Transverse colon (tissue), 4 donors: ENCODE measurements around the gene MAP1LC3B. TPM values are rescaled to one million over a fixed set of nuclear protein-coding genes. Genes with fewer than 3 reads are reported as not detected.

ENCODE experiments used
- DNase-seq: peaks from one replicate; pipeline ENCODE4 v3.0.0-alpha.2; 2019
- H3K27ac ChIP-seq, 4 donors: fragments of 200-600 bp; sonication (generic); 2 replicates each; pipeline ENCODE4 v1.5.1; 2016 to 2018; ENCODE audit warnings: inconsistent platforms in 4 of 4
- H3K27me3 ChIP-seq: fragments of 200-600 bp; sonication (generic); 2 replicates; pipeline ENCODE4 v1.5.1; 2017; ENCODE audit warnings: inconsistent platforms
- H3K36me3 ChIP-seq, 4 donors: fragments of 200-600 bp; sonication (generic); 2 replicates each; pipeline ENCODE4 v1.5.1; 2017 to 2019; ENCODE audit warnings: inconsistent platforms in 4 of 4
- H3K4me1 ChIP-seq, 4 donors: fragments of 200-600 bp; sonication (generic); 2 replicates each; pipeline ENCODE4 v1.5.1; 2017 to 2020; ENCODE audit warnings: inconsistent platforms in 4 of 4
- H3K4me3 ChIP-seq, 4 donors: fragments of 200-600 bp; sonication (generic); 1 replicate in 1 of 4; 2 replicates in 3 of 4; pipeline versions ENCODE4 v1.5.1 to v1.6.1; 2017 to 2019; ENCODE audit warnings: inconsistent platforms in 4 of 4
- H3K9me3 ChIP-seq, 2 donors: fragments of 200-600 bp; sonication (generic); 2 replicates each; pipeline ENCODE4 v1.5.1; 2017 to 2019; ENCODE audit warnings: inconsistent platforms in 2 of 2
- CTCF ChIP-seq, 5 experiments: fragments of 200-600 bp in 3 of 5; fragments of 450-650 bp in 2 of 5; sonication (generic) in 3 of 5; IDR thresholded peaks; 1 replicate in 2 of 5; 2 replicates in 3 of 5; pipeline ENCODE4 v1.5.1; 2016 to 2017; ENCODE audit warnings: antibody characterized with exemption in 5 of 5, inconsistent platforms in 3 of 5, mild to moderate bottlenecking in 2 of 5, moderate library complexity in 1 of 5
- EP300 ChIP-seq: sonication (generic); formaldehyde crosslinking; IDR thresholded peaks from one replicate; pipeline ENCODE4 v1.6.1; 2017; ENCODE audit warnings: antibody characterized with exemption, low read depth
- POLR2A ChIP-seq: fragments of 450-650 bp; IDR thresholded peaks from one replicate; pipeline ENCODE4 v1.6.1; 2016; ENCODE audit warnings: antibody characterized with exemption, mild to moderate bottlenecking, moderate library complexity
- POLR2AphosphoS5 ChIP-seq, 3 donors: sonication (generic); formaldehyde crosslinking; IDR thresholded peaks; one replicate each; pipeline ENCODE4 v1.6.1; 2016; ENCODE audit warnings: antibody characterized with exemption in 3 of 3
- WGBS, 2 donors: methylation state at CpG; one replicate each; pipeline ENCODE4 v1.1.5; 2018; ENCODE audit warnings: low coverage in 1 of 2; 5-methylcytosine and 5-hydroxymethylcytosine counted together
- in situ Hi-C, 4 donors: fragments of 200-750 bp; cut with MboI; loops; one replicate each; pipeline versions ENCODE4 v1.15.0 to v1.15.1; 2017; ENCODE audit warnings: low sequenced_read_pairs in 3 of 4, low pct_ligation_motif_present in 1 of 4, low pct_unique_long_range_greater_than_20kb in 1 of 4
- intact Hi-C: fragments of 100-400 bp; cut with DNase I; formaldehyde crosslinking; loops from one replicate; pipeline ENCODE4 v1.15.1; 2023; ENCODE audit warnings: low total_unique reads
- total RNA-seq, 4 donors: library from RNA; depleted of rRNA; stranded (reverse); fragments of >200 nt; gene quantifications; one replicate each; pipeline ENCODE4 v1.1.0, GENCODE V29; 2016

The MAP1LC3B gene
- total RNA-seq, 4 donors from 2014 or later: 15.7 to 69.5 (median 39.9) TPM

- Histone ChIP-seq H3K4me1 (peaks cover 0 to 3% (median 0%) of the 10 kb centered on the region in 4 donors), H3K9me3 (no peaks in the 10 kb centered on the region), H3K27ac (no peak overlapping the region), H3K27me3 (no peaks in the 10 kb centered on the region), H3K36me3 (peaks cover 2 to 31% (median 10%) of the 10 kb centered on the region in 4 donors), H3K4me3 (no peak overlapping the region)
- 82 to 98% methylated on average over 5 to 12 of the region's 14 CpGs for WGBS, 2 donors
- intact Hi-C loops (loop anchor here (10.0 kb wide), 2 partner anchors 84 to 134 kb away; partner anchors contain the start of gene ZCCHC14), in situ Hi-C loops (loop anchor here in 2 of 4 donors (10.0 to 25.0 kb wide), 3 partner anchors 224 to 351 kb away; partner anchors contain the start of gene KLHDC4 (in 1 of the 2))
- no peak for DNase-seq
- TF ChIP-seq EP300 (no peak), POLR2AphosphoS5 (IDR thresholded peaks at IDR 0.05) (no peak), CTCF (IDR thresholded peaks at IDR 0.05) (no peak), POLR2A (no peak)
Measured at GRCh38 chr16:87410968-87411367, 18.8 kb downstream of the MAP1LC3B start.

GRCh38 chr16:87411375-87412271, 19.5 kb downstream of the MAP1LC3B start:
- WGBS, 2 donors: 90% methylated on average over 49 of the region's 49 CpGs; no CpG with 5 or more reads in 1 of the 2 donors
- Histone ChIP-seq H3K4me3 (no peak overlapping the region), H3K27me3 (no peaks in the 10 kb centered on the region), H3K27ac (no peak overlapping the region), H3K9me3 (no peaks in the 10 kb centered on the region), H3K4me1 (peaks cover 0 to 3% (median 0%) of the 10 kb centered on the region in 4 donors), H3K36me3 (peaks cover 0 to 37% (median 8%) of the 10 kb centered on the region in 4 donors)
- DNase-seq: no peak
- no peak for TF ChIP-seq EP300
- no peak for TF ChIP-seq CTCF (IDR thresholded peaks at IDR 0.05)
- no peak for TF ChIP-seq POLR2A
- in situ Hi-C loops (loop anchor here in 2 of 4 donors (10.0 to 25.0 kb wide), 3 partner anchors 223 to 351 kb away; partner anchors contain the start of gene KLHDC4 (in 1 of the 2)), intact Hi-C loops (loop anchor here (10.0 kb wide), 2 partner anchors 83 to 133 kb away; partner anchors contain the start of gene ZCCHC14)

- Histone ChIP-seq H3K36me3 (peaks cover 0 to 43% (median 10%) of the 10 kb centered on the region in 4 donors), H3K27ac (no peak overlapping the region), H3K4me3 (no peak overlapping the region), H3K9me3 (no peaks in the 10 kb centered on the region), H3K4me1 (no peaks in the 10 kb centered on the region), H3K27me3 (no peaks in the 10 kb centered on the region)
- WGBS, 2 donors: 87% methylated on average over 31 of the region's 31 CpGs; no CpG with 5 or more reads in 1 of the 2 donors
- in situ Hi-C loops: loop anchor here in 2 of 4 donors (10.0 to 25.0 kb wide), 3 partner anchors 222 to 350 kb away; partner anchors contain the start of gene KLHDC4 (in 1 of the 2)
- intact Hi-C loops: loop anchor here (10.0 kb wide), 2 partner anchors 82 to 132 kb away; partner anchors contain the start of gene ZCCHC14
- no peak for TF ChIP-seq POLR2AphosphoS5 (IDR thresholded peaks at IDR 0.05)
- no peak for DNase-seq
Measured at GRCh38 chr16:87412371-87412995, 20.3 kb downstream of the MAP1LC3B start.

- 93 to 100% methylated on average over 6 to 27 of the region's 27 CpGs for WGBS, 2 donors
- no peak for TF ChIP-seq POLR2A
- TF ChIP-seq CTCF (IDR thresholded peaks at IDR 0.05): no peak
- TF ChIP-seq EP300: no peak
- TF ChIP-seq POLR2AphosphoS5 (IDR thresholded peaks at IDR 0.05): no peak
- no peak for DNase-seq
- no peak overlapping the region for H3K27ac ChIP-seq
- intact Hi-C loops: loop anchor here (10.0 kb wide), 2 partner anchors 82 to 132 kb away; partner anchors contain the start of gene ZCCHC14
- H3K36me3 ChIP-seq: peaks cover 0 to 44% (median 10%) of the 10 kb centered on the region in 4 donors
- H3K4me3 ChIP-seq: no peak overlapping the region
- no peaks in the 10 kb centered on the region for H3K4me1 ChIP-seq
- no peaks in the 10 kb centered on the region for H3K27me3 ChIP-seq
- in situ Hi-C loops: loop anchor here in 2 of 4 donors (10.0 to 25.0 kb wide), 3 partner anchors 222 to 349 kb away; partner anchors contain the start of gene KLHDC4 (in 1 of the 2)
- H3K9me3 ChIP-seq: no peaks in the 10 kb centered on the region
Measured at GRCh38 chr16:87412996-87413421, 20.9 kb downstream of the MAP1LC3B start.
